Measurements from ENCODE around the gene PLEKHB2.
"Not testable (repeated sequence)": the region's sequence is repeated elsewhere in the genome, so short reads cannot be mapped to it uniquely, and the experiment has no call there.

PLEKHB2 gene

DNA sequence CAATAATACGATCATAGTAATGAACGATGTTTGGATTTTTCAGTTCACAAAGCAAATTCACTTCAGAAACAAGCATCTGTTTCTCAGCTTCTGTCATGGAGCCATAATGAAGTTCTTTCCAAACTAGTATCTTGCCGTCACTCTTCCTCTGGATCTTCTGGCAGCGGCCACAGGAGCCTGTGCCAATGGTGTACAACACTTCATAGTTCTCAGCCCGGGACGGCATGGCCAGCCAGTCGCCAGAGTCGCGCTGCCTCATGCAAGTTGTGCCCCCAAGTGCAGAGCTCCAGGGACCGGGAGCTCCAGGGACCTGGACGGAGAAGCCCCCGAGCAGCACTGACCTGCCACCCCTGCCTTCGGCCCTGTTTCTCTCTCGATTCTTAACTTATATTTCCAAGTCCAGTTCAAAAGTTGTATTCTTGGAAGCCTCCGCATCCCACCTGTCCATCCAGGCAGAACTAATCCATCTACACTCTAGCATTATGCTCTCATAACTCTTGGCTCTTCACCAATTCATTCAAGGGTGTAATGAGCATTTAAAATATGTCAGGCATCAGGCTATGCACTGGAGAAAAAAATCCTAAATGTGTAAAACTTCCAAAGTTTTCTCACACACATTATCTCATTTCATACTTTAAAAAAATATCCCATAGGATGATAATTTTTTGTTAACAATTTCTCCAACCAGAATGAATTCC lies 73.7 kb downstream of the PLEKHB2 start:
- not testable (repeated sequence) for H2AFZ ChIP-seq (ENCODE audit: insufficient read depth, low read length, poor library complexity); H3K9me3 ChIP-seq (ENCODE audit: insufficient read depth, low read depth, low read length); H2BK120ac ChIP-seq (ENCODE audit: insufficient read depth, low read length, poor library complexity); H2BK12ac ChIP-seq (ENCODE audit: low read length); H3K36me3 ChIP-seq (ENCODE audit: control insufficient read depth in 1 of 2, insufficient read depth in 2 of 2, low read length in 2 of 2); H3K27me3 ChIP-seq (ENCODE audit: insufficient read depth, low read length); H2AK5ac ChIP-seq (ENCODE audit: low read length); H4K12ac ChIP-seq (ENCODE audit: low read depth, low read length); H3K4me1 ChIP-seq (ENCODE audit: control insufficient read depth in 1 of 2, insufficient read depth in 2 of 2, low read length in 2 of 2); H3K9ac ChIP-seq (ENCODE audit: low read length); H3K4me2 ChIP-seq (ENCODE audit: low read length); H2BK5ac ChIP-seq (ENCODE audit: low read depth, low read length, poor library complexity); H3K79me1 ChIP-seq (ENCODE audit: low read length); H3K23ac ChIP-seq (ENCODE audit: low read length); H3K79me2 ChIP-seq (ENCODE audit: control insufficient read depth, insufficient read depth, low read length, poor library complexity); H3K14ac ChIP-seq (ENCODE audit: low read length); H3K4ac ChIP-seq (ENCODE audit: low read depth, low read length); H4K91ac ChIP-seq (ENCODE audit: low read depth, low read length); H3K4me3 ChIP-seq (ENCODE audit: low read depth, low read length); H3K18ac ChIP-seq (ENCODE audit: low read length); H4K8ac ChIP-seq (ENCODE audit: low read depth, low read length); H3K27ac ChIP-seq (ENCODE audit: low read depth, low read length)
- WGBS (ENCODE audit: extremely low coverage, insufficient coverage, insufficient read length), result no CpG with 5 or more reads among the region's 15 CpGs
- DNase-seq, result peak in 1 of 2 donors; percentile 29

- H3K9me3 ChIP-seq (ENCODE audit: insufficient read depth, low read depth, low read length); H3K79me2 ChIP-seq (ENCODE audit: control insufficient read depth, insufficient read depth, low read length, poor library complexity); H2AK5ac ChIP-seq (ENCODE audit: low read length); H3K4me3 ChIP-seq (ENCODE audit: low read depth, low read length); H2BK5ac ChIP-seq (ENCODE audit: low read depth, low read length, poor library complexity); H3K27me3 ChIP-seq (ENCODE audit: insufficient read depth, low read length); H3K4ac ChIP-seq (ENCODE audit: low read depth, low read length); H4K91ac ChIP-seq (ENCODE audit: low read depth, low read length); H2AFZ ChIP-seq (ENCODE audit: insufficient read depth, low read length, poor library complexity); H3K79me1 ChIP-seq (ENCODE audit: low read length); H3K27ac ChIP-seq (ENCODE audit: low read depth, low read length); H2BK12ac ChIP-seq (ENCODE audit: low read length); H4K12ac ChIP-seq (ENCODE audit: low read depth, low read length); H3K4me2 ChIP-seq (ENCODE audit: low read length); H3K4me1 ChIP-seq (ENCODE audit: control insufficient read depth in 1 of 2, insufficient read depth in 2 of 2, low read length in 2 of 2); H3K18ac ChIP-seq (ENCODE audit: low read length); H3K23ac ChIP-seq (ENCODE audit: low read length); H3K9ac ChIP-seq (ENCODE audit: low read length); H4K8ac ChIP-seq (ENCODE audit: low read depth, low read length); H3K14ac ChIP-seq (ENCODE audit: low read length); H3K36me3 ChIP-seq (ENCODE audit: control insufficient read depth in 1 of 2, insufficient read depth in 2 of 2, low read length in 2 of 2); H2BK120ac ChIP-seq (ENCODE audit: insufficient read depth, low read length, poor library complexity): not testable (repeated sequence)
- DNase-seq, result peak in 1 of 2 donors; percentile 46
- WGBS (ENCODE audit: extremely low coverage, insufficient coverage, insufficient read length), result no CpG with 5 or more reads among the region's 4 CpGs
These were observed 76.3 kb downstream of the PLEKHB2 start for GRCh38 chr2:131181451-131181850.

GRCh38 chr2:131193421-131193820 lies 88.3 kb downstream of the PLEKHB2 start:
- not testable (repeated sequence) for DNase-seq; H2BK5ac ChIP-seq (ENCODE audit: low read depth, low read length, poor library complexity); H3K27ac ChIP-seq (ENCODE audit: low read depth, low read length); H3K79me1 ChIP-seq (ENCODE audit: low read length); H3K4me3 ChIP-seq (ENCODE audit: low read depth, low read length); H3K79me2 ChIP-seq (ENCODE audit: control insufficient read depth, insufficient read depth, low read length, poor library complexity); H3K4me1 ChIP-seq (ENCODE audit: control insufficient read depth in 1 of 2, insufficient read depth in 2 of 2, low read length in 2 of 2); H2AK5ac ChIP-seq (ENCODE audit: low read length); H3K23ac ChIP-seq (ENCODE audit: low read length); H3K27me3 ChIP-seq (ENCODE audit: insufficient read depth, low read length); H3K36me3 ChIP-seq (ENCODE audit: control insufficient read depth in 1 of 2, insufficient read depth in 2 of 2, low read length in 2 of 2); H2AFZ ChIP-seq (ENCODE audit: insufficient read depth, low read length, poor library complexity); H4K8ac ChIP-seq (ENCODE audit: low read depth, low read length); H4K12ac ChIP-seq (ENCODE audit: low read depth, low read length); H4K91ac ChIP-seq (ENCODE audit: low read depth, low read length); H3K4ac ChIP-seq (ENCODE audit: low read depth, low read length); H3K9me3 ChIP-seq (ENCODE audit: insufficient read depth, low read depth, low read length); H3K9ac ChIP-seq (ENCODE audit: low read length); H3K4me2 ChIP-seq (ENCODE audit: low read length); H2BK12ac ChIP-seq (ENCODE audit: low read length); H3K14ac ChIP-seq (ENCODE audit: low read length); H2BK120ac ChIP-seq (ENCODE audit: insufficient read depth, low read length, poor library complexity); H3K18ac ChIP-seq (ENCODE audit: low read length)
- WGBS (ENCODE audit: extremely low coverage, insufficient coverage, insufficient read length), result no CpG with 5 or more reads among the region's 3 CpGs

GRCh38 chr2:131196186-131196585 lies 91.0 kb downstream of the PLEKHB2 start:
- not testable (repeated sequence) for H4K12ac ChIP-seq (ENCODE audit: low read depth, low read length); DNase-seq
- no CpG with 5 or more reads among the region's 2 CpGs for WGBS (ENCODE audit: extremely low coverage, insufficient coverage, insufficient read length)

More at GRCh38 chr2:131196186-131196585, 91.0 kb downstream of the PLEKHB2 start:
- H3K4me3 ChIP-seq (ENCODE audit: low read depth, low read length); H2BK5ac ChIP-seq (ENCODE audit: low read depth, low read length, poor library complexity); H2AK5ac ChIP-seq (ENCODE audit: low read length); H3K14ac ChIP-seq (ENCODE audit: low read length); H3K36me3 ChIP-seq (ENCODE audit: control insufficient read depth in 1 of 2, insufficient read depth in 2 of 2, low read length in 2 of 2); H4K91ac ChIP-seq (ENCODE audit: low read depth, low read length); H3K27ac ChIP-seq (ENCODE audit: low read depth, low read length); H4K8ac ChIP-seq (ENCODE audit: low read depth, low read length); H2BK12ac ChIP-seq (ENCODE audit: low read length); H3K79me2 ChIP-seq (ENCODE audit: control insufficient read depth, insufficient read depth, low read length, poor library complexity); H3K9ac ChIP-seq (ENCODE audit: low read length); H3K79me1 ChIP-seq (ENCODE audit: low read length); H3K4me2 ChIP-seq (ENCODE audit: low read length); H3K4ac ChIP-seq (ENCODE audit: low read depth, low read length); H3K4me1 ChIP-seq (ENCODE audit: control insufficient read depth in 1 of 2, insufficient read depth in 2 of 2, low read length in 2 of 2); H3K9me3 ChIP-seq (ENCODE audit: insufficient read depth, low read depth, low read length); H2AFZ ChIP-seq (ENCODE audit: insufficient read depth, low read length, poor library complexity); H3K27me3 ChIP-seq (ENCODE audit: insufficient read depth, low read length); H3K18ac ChIP-seq (ENCODE audit: low read length); H3K23ac ChIP-seq (ENCODE audit: low read length); H2BK120ac ChIP-seq (ENCODE audit: insufficient read depth, low read length, poor library complexity): not testable (repeated sequence)

Data from trophoblast cell (in vitro differentiated cells and primary cell).